Rectal smooth muscle tissue (tissue), 1 donor: ENCODE data around the gene TMEM59.

Source experiments
- H3K27ac ChIP-seq: one replicate; pipeline ENCODE4 v1.7.0; 2013; ENCODE audit warnings: low read depth, low read length, inconsistent platforms
- H3K27me3 ChIP-seq: one replicate; pipeline ENCODE4 v1.7.0; 2013; ENCODE audit warnings: low read length; ENCODE audit not compliant: control insufficient read depth, insufficient read depth
- H3K36me3 ChIP-seq: one replicate; pipeline ENCODE4 v1.7.0; 2013; ENCODE audit warnings: low read length; ENCODE audit not compliant: control insufficient read depth, insufficient read depth
- H3K4me1 ChIP-seq: one replicate; pipeline ENCODE4 v1.7.0; 2013; ENCODE audit warnings: low read length; ENCODE audit not compliant: control insufficient read depth, insufficient read depth
- H3K4me3 ChIP-seq: one replicate; pipeline ENCODE4 v1.7.0; 2013; ENCODE audit warnings: low read length
- H3K9ac ChIP-seq: one replicate; pipeline ENCODE4 v1.7.0; 2013; ENCODE audit warnings: low read length

TMEM59 gene

DNA sequence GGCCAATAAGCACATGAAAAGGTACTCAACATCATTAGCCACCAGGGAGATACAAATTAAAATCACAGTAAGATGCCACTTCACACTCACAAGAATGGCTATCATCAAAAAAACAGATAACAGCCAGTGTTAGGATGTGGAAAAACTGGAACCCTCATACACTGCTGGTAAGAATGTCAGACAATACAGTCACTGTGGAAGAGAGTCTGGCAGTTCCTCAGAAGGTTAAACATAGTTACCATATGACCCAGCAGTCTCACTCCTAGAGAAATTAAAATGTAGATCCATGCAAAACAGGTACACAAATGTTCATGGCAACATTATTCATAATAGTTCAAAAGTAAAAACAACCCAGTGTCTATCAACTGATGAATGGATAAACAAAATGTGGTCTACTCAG, 68.3 kb downstream of the TMEM59 start:
- H3K4me3 ChIP-seq, result no peak overlapping the region
- no peak overlapping the region for H3K9ac ChIP-seq
- no peaks in the 10 kb centered on the region for H3K4me1 ChIP-seq
- no peaks in the 10 kb centered on the region for H3K27me3 ChIP-seq
- no peaks in the 10 kb centered on the region for H3K36me3 ChIP-seq
- H3K27ac ChIP-seq, result no peak overlapping the region

DNA sequence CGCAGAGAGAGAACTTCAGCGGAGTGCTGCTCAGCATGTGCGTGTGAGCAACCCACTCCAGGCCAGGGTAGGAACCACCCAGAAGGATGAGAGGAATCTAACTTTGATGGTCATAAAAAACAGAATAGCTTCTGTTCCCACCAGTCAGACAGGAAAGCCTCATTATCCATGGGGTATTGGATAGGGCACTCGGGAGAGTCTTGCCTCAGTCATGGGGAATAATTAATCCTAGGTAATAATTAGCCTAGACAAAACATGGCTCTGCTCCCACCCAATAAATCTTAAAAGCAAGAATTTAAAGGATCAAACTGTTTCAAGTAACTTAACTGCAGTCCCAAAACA, 70.3 kb downstream of the TMEM59 start:
- Histone ChIP-seq H3K27me3 (no peaks in the 10 kb centered on the region), H3K36me3 (no peaks in the 10 kb centered on the region), H3K4me1 (no peaks in the 10 kb centered on the region), H3K4me3 (peak overlapping the region; percentile 35), H3K9ac (no peak overlapping the region), H3K27ac (peak overlapping the region; percentile 30)

DNA sequence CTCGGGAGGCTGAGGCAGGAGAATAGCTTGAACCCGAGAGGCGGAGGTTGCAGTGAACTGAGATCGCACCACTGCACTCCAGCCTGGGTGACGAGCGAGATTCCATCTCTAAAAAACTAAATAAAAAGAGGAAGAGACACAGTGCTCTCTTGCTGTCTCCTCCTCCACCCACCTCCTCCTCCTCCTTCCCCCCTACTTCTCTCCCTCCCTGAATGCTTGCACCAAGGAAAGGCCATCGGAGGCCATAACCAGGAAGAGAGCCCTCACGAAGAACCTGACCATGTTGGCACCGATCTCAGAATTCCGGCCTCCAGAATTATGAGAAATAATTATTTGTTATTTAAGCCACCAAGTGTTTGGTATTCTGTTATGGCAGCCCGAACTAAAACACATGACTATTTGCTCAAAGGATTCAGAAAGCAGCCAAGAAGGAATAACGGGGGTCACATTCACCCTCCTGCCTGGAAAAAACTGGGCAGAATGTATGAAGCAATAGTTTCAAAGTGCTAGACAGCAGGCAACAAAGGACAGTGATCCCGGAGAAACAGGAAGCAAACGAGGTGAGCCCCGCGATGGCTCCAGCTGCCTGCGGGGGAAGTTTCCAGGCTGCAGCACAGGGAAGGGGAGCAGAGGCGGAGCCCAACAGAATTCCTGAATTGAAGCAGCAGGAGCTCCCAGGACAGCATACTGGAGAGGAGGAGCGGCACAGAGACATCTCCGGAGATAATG, 70.8 kb downstream of the TMEM59 start:
- H3K9ac ChIP-seq, result no peak overlapping the region

DNA sequence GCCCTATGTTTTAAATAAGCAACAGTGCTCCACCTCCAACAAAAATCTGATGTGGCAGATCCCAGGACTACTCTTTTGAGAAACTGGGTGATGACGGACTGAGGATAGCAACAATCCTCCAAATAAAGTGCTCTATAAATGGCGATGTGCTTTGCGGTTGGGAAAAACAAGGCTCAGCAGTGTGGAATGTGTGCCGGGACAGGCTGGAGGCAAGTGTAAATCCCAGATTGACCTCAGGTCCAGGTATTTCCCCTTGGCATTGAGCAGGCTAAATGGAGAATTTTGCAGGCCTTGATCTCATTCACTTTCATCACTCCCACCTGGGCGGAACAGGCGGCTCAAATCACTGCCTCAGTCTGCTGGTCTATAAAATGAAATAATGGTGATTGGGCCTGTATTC, 71.8 kb downstream of the TMEM59 start:
- H3K4me3 ChIP-seq, result no peak overlapping the region
- no peaks in the 10 kb centered on the region for H3K4me1 ChIP-seq
- no peaks in the 10 kb centered on the region for H3K36me3 ChIP-seq
- no peak overlapping the region for H3K27ac ChIP-seq
- no peak overlapping the region for H3K9ac ChIP-seq
- H3K27me3 ChIP-seq, result no peaks in the 10 kb centered on the region

More for the DNA sequence above, 70.8 kb downstream of the TMEM59 start:
- H3K27me3 ChIP-seq, result no peaks in the 10 kb centered on the region
- no peaks in the 10 kb centered on the region for H3K36me3 ChIP-seq
- H3K4me3 ChIP-seq, result peak overlapping the region; percentile 35
- H3K27ac ChIP-seq, result peak overlapping the region; percentile 30
- no peaks in the 10 kb centered on the region for H3K4me1 ChIP-seq

DNA sequence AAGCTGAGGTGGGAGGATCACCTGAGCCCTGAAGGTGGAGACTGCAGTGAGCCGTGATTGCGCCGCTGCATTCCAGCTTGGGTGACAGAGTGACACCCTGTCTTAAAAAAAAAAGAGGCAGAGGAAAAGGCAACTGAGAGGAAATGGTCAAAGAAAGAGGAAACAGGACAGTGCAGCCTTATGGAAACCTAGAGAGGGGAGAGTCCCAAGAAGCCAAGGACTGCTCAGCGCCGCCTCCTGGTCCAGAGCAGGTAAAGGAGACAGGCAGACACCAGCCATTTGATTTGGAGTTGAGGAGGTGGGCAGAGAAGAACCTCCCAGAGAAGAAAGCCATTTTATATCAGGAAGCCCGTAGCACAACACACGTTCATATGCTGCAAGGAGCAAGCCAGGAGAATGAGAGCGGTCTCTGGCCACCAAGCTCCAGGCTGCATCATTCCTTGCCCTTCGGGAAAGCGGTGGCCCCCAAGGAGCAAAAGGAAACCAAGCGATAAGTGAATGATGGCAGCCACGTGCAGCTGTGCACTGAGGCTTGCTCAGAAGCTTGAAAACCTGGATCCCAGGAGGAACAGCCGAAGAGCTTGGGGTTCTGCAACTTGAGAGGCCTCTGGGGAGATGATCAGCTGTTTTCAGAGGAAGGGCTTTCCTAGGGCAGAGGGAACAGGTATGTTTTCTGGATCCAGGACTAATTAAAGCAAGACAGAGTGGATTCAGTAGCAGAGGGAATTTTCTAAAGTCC, 73.1 kb downstream of the TMEM59 start:
- H3K9ac ChIP-seq, result no peak overlapping the region
- H3K4me1 ChIP-seq, result no peaks in the 10 kb centered on the region
- H3K27me3 ChIP-seq, result no peaks in the 10 kb centered on the region
- H3K4me3 ChIP-seq, result no peak overlapping the region
- H3K36me3 ChIP-seq, result no peaks in the 10 kb centered on the region
- H3K27ac ChIP-seq, result no peak overlapping the region
